Stimulated activated CD4-positive, alpha-beta T cell treated with anti-CD3 and anti-CD28 coated beads, TNF-alpha, amount 100 ng/mL, for 1 hour (primary cell): Measurements from ENCODE around the gene UBR4.
"Not testable (repeated sequence)": the region's sequence is repeated elsewhere in the genome, so short reads cannot be mapped to it uniquely, and the experiment has no call there.

Source experiments
- DNase-seq, 3 donors: peaks; one replicate each; pipeline ENCODE4 v3.0.0-alpha.2; 2020; ENCODE audit warnings: low read depth in 3 of 3, low spot score in 1 of 3

Gene UBR4

DNA sequence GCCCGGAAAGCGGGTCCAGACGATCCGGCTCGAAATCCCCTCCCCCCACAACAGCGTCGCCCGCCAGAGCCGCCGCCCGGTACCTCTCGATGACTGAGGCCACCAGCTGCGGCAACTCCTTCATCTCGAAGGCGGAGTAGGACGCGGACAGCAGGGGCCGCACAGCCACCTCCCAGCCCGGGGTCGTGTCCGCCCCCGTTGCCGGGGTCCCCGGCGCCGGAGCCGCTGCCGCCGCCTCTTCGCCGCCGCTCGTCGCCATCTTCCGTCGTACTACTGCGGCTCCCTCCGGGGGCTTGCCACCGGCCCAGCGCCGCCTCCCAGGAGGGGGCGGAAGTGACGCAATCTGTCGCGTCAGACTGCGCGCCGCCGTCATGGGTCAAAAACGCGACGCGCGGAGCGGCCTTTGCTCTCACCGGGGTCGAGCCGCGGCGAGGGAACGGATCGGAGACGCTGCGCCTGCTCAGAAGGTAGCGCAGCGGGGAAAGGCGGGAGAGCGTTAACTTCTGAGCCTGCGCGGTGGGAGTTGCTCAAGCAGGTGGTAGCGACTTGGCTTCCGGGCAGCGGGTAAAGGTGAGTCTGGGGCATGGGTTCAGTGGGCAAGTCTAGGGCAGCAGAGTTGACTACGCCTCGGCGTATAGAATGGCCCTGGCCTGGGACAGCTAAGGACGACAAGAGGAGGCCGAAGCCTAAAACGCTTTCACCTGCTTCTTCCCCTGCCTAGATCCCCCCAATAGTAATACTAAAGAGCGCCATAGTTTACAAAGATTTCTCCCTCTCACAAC lies at the start of gene UBR4:
Gene UBR4, minus strand, starts transcription at position 277 of the 782 bp plus-strand sequence. Its CDS starts 18 bp downstream, at position 259.
- peak; percentile 85 to 97 (median 91) for DNase-seq

- DNase-seq: no peak
Measured at GRCh38 chr1:19258353-19258752, 48.3 kb upstream of the UBR4 start.

GRCh38 chr1:19257178-19257914 lies 47.3 kb upstream of the UBR4 start:
- no peak for DNase-seq

DNA sequence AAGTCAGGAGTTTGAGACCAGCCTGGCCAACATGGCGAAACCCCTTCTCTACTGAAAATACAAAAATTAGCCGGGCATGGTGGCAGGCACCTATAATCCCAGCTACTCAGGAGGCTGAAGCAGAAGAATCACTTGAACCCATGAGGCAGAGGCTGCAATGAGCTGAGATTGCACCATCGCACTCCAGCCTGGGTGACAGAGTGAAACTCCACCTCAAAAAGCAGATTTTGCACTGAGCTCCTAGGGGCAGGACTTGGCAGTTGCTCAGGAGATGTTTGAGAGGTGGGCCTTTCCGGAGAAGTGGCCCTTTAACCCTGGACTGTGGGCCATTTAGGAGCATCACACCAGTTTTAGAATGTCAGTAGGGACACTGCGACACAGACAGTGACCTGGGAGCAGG lies 46.2 kb upstream of the UBR4 start:
- not testable (repeated sequence) for DNase-seq

DNA sequence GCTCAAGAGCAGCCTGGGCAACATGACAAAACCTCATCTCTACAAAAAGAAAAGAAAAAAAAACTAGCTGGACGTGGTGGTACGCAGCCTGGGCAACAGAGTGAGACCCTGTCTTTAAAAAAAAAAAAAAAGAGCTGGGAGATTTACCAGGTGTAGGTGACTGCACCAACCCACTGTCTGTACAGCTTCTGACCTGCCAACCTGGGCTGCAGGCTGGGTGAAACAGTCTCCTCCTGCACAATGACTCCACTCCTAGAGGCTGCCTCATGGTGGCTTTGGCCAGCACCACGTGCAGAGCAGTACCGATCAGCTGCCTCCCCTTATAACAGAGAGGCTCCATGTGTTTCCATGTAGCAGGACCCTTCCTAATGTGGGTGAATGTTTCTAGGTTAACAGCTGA lies 45.2 kb upstream of the UBR4 start:
- no peak for DNase-seq

GRCh38 chr1:19254416-19254815 lies 44.4 kb upstream of the UBR4 start:
- no peak for DNase-seq

DNA sequence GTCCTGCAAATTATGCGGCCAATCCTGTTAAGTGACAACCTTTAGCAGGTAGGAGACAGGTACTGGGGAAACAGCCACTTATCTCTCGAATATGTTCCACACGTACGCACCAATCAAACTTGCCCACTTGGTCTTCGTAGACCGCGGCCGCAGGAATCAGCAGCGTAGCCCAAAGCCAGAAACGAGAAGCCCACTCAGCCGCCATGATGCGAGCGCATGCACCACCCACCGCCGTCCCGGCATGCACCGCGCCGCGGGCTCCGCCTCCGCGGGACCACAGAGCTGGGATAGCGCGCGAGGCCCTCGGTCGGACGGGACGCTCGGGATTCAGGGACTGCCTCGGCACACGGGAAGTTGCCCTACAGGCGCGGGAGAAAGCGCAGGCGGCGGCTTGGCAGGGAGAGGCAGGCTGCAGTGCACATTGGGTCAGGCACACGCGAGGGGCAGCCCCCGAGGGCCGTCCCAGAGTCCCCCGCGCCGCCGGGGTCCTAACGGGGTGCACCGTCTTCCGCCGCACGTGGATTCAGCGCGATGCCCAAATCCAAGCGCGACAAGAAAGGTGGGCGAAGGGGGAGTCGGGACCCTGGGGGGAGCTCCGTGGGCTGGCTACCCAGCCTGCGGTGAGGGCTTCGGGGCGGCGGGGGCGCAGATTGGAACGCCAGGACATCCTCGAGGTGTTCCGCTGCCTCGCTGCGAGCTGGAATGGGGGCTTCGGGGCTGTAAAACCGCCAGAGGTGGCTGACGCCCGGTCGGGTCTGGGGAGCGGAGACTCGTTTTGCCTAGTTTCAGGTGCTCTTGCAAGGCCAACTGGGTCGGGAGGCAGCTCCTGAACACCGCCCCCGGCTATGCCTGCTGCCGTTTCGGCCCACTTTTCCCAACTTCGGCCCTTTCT lies 41.5 kb upstream of the UBR4 start, which contains the start of the genes EMC1 and MRTO4:
Gene EMC1, minus strand, starts transcription at position 220 of the 892 bp plus-strand sequence. Its CDS starts 15 bp downstream, at position 205.
Gene MRTO4, plus strand, starts transcription at position 501 of the 892 bp plus-strand sequence. Its CDS starts 31 bp downstream, at position 532.
- DNase-seq: peak; percentile 51 to 92 (median 64)

GRCh38 chr1:19250629-19251304 lies 40.7 kb upstream of the UBR4 start:
- DNase-seq: no peak

DNA sequence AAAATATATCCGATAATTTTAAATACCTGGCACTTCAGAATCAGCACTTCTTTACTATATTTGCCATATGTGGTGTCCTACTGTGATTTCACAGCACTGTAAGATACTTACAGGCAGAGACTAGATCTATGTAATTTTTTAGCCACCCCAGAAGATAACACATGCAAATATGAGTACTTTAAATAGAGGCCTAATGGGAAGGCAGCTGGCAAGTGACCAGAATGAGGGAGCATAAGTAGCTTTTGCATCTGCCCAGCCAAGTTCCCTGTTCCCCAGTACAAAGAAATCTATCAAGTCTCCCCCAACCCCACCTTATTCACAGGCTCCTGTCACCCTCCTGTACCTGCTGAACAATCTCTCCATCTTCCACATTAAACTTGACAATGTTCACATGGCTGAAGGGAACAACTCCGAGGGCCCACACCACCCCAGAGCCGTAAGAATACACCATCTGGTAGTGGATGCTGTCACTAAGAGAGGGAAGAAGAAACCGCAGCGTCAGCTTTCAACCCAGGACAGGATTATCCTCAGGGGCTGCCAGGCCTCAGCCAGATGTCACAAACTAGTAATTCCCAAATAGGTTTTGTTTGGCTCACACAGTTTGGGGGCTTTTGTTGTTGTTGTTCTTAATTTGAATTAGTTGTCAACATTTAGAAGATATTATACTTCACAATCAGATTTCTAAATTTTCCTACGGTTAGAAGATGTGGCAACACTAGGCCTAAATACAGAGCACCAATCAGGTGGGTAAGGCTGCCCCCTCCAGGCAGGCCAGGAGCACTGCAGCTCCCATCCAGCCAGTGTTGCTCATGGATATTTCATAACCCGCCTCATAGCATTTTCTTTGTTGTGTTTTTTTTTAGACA lies 30.8 kb upstream of the UBR4 start:
- peak; percentile 26 to 65 (median 37) for DNase-seq

- DNase-seq: no peak
Measured at GRCh38 chr1:19239876-19240275, 29.8 kb upstream of the UBR4 start.

- no peak for DNase-seq
Measured at GRCh38 chr1:19234224-19234623, 24.2 kb upstream of the UBR4 start.

GRCh38 chr1:19232524-19232846 lies 22.4 kb upstream of the UBR4 start:
- DNase-seq: no peak

- not testable (repeated sequence) for DNase-seq
Measured at GRCh38 chr1:19231736-19232523, 21.9 kb upstream of the UBR4 start.

DNA sequence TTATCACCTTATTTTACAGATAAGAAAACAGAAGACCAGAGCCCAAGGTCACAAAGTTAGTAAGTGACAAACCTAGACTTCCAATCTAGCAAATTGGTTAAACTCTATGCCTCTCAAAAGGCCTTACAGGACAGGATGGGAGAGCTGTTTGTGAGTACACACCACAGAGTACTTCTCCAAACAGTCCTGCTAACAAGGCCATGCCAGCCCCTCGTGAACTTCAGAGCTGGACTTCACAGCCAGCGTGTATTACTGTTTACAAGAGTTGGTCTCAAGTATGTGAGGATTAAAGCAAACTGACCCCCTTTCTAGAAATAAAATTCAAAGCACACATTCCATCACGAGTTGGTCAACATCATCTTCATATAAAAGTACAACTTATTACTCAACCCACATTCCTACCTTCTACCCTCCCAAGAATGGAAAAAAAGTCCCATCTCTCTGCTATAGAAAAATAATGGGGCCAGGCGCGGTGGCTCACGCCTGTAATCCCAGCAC lies 19.8 kb upstream of the UBR4 start:
- no peak for DNase-seq

DNA sequence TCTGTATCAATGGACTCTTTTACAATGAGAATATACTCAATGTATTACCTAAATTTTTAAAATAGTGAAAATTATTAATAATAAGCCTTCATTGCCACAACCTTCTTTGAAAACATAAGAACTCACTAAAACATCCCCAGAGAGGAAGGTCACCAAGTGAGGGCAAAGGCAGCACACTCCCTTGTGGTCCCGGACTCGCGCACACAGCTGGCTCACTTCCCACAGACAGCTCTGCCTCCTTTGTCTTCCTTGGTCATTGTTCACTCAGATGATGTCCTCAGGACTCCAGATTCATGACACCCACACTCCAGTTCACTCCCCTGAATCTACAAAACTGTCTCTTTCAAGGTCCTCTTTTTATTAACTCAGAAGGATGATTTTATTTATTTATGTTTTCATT lies 19.2 kb upstream of the UBR4 start:
- DNase-seq: no peak

DNA sequence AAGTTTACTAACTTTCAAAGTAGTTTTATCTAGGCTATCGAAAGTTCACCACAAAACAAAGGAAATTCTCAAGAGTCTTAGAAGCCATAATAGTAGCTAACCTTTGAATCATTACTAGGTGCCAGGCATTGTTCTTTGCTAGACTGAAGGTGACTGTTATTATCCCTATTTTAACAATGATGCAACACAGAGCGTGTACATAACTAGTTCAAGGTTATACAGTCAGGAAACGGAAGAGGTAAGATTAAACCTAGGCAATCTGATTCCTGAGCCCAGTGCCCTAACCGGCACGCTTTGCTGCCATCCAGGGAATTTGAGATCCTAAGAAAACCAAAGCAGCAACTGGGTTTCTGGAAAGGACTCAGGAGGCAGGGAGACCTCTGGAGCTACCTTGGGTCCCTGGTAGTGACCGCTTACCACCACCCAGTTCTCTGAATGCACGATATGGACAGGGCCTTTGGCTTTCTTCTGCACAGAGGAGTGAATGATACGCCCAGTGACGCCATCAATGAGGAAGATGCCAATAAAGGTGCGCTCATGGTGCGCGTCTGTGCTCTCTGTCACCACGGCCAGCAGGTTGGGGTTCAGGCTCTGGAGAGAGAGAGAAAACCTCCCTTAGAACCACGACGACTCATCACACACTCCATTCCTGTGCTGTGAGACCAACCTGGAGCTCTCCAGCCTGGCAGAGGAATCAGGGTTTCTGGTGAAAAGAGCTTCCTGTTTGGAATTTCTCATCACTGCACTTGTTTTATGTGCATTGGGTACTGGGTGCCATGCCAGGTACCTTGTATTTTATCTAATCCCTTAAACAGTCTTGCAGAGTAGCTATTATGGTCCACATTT lies 13.1 kb upstream of the UBR4 start:
- DNase-seq: no peak

DNA sequence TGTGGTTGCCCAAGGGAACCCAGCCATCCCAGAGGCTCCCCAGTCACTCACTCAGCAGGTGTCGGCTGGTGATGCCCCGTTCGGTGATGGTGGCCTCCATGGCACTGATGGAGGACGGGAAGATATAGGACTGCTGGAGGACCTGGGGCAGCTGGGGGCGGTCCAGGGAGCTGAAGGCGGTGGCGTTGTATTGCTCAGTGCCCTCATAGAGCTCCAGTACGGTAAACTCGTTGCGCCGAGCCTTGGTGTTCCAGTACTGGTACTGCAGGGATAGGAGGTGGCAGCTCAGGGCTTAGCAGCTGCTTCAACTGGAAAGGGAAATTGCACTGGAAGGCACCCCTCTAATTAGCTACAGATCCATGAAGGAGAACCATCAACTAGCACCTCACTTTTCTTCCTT lies 12.5 kb upstream of the UBR4 start:
- no peak for DNase-seq

GRCh38 chr1:19220991-19221390 lies 10.9 kb upstream of the UBR4 start:
- DNase-seq: no peak
